NCI-H524 (cell line): ENCODE data around the gene SNX11.
"Not testable (repeated sequence)": the region's sequence is repeated elsewhere in the genome, so short reads cannot be mapped to it uniquely, and the experiment has no call there.

Experiments
- DNase-seq, 2 experiments: peaks; one replicate each; lab custom pipeline; 2025; lab: John Stamatoyannopoulos, UW

Gene SNX11, protein sequence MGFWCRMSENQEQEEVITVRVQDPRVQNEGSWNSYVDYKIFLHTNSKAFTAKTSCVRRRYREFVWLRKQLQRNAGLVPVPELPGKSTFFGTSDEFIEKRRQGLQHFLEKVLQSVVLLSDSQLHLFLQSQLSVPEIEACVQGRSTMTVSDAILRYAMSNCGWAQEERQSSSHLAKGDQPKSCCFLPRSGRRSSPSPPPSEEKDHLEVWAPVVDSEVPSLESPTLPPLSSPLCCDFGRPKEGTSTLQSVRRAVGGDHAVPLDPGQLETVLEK

DNA sequence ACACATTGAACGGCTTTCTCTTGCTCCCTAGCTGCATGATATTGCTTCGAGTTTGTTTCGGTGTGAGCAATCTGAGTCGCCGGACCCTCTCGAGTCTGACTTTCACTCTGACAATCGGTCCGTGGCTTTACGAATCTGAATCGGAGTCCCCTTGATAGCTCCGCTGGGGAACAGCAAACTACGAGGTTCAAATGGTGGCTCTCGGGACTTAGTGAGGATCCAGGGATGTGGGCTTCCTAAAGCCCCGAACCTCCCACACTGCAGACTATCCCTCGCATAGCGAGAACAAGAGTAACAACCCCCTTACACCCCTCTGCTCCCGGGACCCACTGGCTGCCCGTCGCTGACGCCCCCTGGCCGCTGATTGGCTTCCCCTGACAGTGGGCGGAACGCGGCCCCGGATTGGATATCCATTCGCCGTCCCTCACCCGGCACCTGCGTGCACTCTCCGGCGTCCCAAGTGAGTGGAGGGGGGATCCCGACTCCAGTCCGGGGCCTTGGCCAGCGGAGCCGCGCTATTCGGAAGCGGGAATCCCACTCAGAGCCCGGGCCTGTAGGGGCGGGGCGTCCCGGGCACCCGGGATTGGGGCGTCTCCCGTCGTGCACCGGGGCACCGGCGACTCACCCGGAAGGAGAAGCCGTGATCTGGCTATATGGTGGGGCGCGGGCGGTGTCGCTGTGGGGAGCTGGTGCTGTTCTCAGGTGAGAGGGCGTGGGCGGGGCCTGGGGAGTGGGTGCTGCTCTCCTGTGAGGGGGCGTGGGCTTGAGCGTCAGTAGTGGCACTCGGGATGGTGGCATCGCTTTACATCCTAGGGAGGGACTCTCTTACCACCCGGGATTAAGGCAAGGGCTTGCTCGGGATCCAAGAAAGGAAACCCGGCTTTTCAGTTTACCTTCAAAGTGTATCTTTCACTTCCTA is at the start of gene SNX11:
Gene SNX11 (plus strand): TSS at position 630 of the 919 bp plus-strand sequence. CDS start 4,278 bp downstream, outside the sequence.
- DNase-seq = peak; percentile 90 to 95

DNA sequence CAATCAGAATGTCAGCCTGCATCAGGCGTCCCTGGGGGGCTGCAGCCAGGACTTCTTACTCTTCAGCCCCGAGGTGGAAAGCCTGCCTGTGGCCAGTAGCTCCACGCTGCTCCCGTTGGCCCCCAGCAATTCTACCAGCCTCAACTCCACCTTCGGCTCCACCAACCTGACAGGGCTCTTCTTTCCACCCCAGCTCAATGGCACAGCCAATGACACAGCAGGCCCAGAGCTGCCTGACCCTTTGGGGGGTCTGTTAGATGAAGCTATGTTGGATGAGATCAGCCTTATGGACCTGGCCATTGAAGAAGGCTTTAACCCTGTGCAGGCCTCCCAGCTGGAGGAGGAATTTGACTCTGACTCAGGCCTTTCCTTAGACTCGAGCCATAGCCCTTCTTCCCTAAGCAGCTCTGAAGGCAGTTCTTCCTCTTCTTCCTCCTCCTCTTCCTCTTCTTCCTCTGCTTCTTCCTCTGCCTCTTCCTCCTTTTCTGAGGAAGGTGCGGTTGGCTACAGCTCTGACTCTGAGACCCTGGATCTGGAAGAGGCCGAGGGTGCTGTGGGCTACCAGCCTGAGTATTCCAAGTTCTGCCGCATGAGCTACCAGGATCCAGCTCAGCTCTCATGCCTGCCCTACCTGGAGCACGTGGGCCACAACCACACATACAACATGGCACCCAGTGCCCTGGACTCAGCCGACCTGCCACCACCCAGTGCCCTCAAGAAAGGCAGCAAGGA is 49.0 kb upstream of the SNX11 start:
- no peak for DNase-seq

DNA sequence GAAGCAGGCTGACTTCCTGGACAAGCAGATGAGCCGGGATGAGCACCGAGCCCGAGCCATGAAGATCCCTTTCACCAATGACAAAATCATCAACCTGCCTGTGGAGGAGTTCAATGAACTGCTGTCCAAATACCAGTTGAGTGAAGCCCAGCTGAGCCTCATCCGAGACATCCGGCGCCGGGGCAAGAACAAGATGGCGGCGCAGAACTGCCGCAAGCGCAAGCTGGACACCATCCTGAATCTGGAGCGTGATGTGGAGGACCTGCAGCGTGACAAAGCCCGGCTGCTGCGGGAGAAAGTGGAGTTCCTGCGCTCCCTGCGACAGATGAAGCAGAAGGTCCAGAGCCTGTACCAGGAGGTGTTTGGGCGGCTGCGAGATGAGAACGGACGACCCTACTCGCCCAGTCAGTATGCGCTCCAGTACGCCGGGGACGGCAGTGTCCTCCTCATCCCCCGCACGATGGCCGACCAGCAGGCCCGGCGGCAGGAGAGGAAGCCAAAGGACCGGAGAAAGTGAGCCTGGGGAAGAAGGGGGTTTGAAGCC is 48.4 kb upstream of the SNX11 start:
- no peak for DNase-seq

DNA sequence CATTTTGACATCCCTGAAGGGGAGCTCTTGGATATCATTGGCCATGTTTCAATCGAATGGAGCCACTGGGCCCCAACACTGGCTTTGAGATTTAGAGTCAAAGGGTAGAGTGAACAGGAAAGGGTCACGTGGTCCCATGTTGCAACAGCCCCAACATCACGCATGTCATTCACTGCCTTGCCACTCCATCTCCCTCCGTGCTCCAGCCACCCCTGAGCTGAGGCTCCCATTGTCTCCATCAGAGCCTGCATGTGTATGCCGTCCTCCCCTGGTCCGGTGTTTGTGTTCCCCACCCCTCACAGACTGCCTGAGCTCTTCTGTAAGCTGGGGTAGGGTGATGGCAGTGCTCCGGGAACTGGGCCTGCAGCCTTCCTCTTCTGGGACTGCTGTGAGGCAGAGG is 47.3 kb upstream of the SNX11 start:
- no peak for DNase-seq

DNA sequence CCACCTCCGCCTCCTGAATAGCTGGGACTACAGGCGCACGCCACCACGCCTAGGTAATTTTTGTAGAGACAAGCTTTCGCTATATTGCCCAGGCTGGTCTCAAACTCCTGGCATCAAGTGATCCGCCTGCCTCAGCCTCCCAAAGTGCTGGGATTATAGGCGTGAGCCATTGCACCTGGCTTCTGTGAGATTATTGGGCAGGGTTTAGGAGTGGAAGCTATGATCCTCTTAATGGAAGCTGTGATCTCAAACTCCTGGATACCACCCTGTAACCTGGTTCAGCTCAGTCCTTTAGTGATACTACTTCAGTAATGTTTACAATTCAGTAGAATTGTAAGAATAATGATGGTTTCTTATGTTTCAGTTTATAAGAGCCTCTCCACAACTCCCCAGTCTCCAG is 45.3 kb upstream of the SNX11 start:
- no peak for DNase-seq

DNA sequence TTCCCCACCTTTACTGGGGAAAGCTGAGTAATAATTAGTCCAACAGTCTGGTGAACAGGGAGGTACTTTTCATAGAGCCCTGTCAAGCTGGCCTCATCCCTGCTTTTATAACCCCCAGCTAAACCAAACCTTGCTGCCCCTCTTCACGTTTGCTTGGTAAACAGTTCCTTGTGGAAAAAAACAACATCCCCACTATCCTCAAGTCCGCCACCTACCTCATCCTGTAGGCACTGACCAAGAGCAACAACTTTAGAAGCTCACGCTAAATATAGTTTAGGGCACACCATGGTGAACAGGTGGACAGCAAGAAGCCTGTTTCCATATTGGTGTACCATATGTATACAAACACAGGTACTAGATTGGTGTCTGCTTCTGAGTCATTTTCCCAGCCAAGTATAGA is 42.9 kb upstream of the SNX11 start:
- DNase-seq = no peak

DNA sequence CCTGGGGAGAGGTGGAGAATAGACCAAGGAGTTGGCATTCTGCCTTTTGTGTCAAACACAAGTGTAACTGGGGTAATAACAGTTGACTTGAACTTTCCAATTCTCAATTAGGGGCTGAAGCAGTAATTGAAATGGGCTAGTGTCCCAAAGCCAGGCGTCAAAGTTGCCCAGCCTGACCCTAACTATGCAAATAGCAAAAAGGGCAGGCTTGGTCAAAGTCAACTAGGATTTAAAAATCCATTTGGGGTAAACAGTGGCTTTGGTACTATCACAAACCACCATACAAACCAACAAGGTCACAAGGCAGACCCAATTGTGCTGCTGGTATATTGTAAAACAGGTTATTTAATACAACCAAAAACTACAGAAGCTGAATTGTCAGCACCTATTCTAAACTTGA is 41.4 kb upstream of the SNX11 start:
- DNase-seq = no peak

DNA sequence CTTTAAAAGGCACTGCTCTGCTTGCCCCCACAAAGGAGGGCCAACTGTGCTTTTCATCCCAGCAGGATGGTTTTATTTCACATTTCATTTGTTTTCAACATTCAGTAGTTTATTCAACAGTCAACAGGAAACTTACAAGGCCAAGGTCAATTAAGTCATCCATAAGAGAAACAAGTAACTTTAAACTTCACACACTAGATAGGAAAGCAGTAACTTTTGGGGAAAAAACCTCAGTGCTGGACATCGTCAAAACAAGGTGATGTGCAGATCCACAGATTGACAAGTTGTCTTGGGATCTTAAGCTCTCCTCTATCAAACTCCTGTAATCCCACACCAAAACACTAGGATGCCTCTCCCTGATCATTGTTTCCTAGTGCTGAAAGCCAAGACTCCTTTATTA is 40.9 kb upstream of the SNX11 start:
- no peak for DNase-seq

DNA sequence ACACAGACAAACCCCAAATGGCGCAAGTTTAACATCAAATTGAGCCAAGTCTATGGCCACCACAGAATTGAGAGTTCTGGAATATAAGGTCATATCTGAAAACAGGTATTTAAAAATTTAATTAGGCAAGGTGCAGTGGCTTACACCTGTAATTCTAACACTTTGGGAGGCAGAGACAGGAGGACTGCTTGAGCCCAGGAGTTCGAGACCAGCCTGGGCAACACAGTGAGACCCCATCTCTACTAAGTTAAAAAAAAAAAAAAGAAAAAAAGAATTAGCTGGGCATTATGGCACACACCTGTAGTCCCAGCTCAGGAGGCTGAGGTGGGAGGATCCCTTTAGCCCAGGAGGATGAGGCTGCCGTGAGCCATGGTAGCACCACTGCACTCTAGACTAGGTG is 40.3 kb upstream of the SNX11 start:
- DNase-seq = no peak

DNA sequence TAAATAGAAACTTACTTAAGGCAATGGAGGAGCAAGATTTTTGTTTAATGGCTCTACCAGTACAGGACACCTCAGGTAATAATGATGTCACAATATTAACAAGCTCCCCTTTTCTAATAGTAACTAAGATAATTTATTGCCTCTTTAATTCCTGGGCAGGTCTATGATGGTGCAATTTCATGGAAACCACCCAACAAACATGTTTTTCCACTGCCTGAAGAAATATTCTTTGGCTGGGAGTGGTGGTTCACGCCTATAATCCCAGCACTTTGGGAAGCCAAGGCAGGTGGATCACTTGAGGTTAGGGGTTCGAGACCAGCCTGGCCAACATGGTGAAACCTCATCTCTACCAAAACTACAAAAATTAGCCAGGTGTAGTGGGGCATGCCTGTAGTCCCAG is 39.8 kb upstream of the SNX11 start:
- DNase-seq = not testable (repeated sequence)

DNA sequence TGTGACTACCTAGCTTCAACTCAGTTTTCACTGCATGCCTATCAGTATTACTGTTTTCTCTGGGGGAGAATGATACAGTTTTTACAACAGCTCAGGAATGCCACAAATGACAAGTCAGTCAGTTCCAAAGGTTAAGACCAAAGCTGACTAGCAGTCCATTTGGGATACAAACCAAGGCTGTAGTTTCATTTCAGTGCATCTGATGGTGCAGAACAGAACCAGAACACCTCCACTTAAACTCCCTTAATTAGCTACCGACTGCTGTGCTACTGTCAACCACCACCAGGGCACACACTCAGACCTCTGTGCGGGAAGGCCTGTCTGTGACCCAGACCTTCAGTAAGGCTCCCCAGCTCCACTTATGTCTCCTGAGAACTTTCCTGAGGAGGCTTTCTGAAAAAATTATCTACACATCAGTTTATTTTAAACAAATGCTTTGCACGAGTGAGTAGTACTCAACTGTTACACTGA is 39.0 kb upstream of the SNX11 start:
- no peak for DNase-seq

DNA sequence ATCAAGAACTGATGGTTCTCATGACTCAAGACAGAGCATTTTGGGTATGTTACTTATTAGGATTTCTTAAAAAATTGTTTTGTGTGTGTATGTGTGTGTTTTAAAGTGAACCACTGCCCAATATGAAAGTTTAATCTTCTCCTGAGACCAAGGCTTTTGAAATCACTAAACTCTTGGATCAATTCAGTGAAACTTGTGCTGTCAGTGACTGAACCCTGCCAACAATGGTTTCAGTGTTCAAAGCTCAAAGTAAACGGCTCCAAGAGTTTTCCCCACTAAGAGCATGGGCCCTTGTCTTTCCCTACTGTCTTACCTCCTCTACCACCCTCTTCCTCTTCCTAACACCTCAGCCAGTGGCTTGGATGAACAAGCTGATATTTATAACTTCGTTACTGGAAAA is 37.4 kb upstream of the SNX11 start:
- no peak for DNase-seq

DNA sequence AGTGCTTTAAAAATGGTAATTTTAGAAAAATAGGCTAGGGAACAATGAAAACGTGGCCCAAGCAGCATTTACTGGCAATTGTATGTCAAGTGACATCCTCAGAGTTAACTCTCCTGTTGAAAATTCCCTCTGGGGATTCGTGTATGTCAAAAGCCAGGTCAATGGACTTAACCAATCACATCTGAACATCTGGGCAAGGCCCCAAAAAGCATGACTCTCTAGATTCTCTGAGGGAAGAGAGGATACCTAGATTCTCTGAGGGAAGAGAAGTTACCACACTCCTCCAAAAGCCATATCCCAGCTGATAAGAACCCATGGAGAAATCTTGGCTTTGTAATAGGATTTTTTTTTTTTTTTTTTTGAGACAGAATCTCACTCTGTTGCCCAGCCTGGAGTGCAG is 35.9 kb upstream of the SNX11 start:
- DNase-seq = no peak

DNA sequence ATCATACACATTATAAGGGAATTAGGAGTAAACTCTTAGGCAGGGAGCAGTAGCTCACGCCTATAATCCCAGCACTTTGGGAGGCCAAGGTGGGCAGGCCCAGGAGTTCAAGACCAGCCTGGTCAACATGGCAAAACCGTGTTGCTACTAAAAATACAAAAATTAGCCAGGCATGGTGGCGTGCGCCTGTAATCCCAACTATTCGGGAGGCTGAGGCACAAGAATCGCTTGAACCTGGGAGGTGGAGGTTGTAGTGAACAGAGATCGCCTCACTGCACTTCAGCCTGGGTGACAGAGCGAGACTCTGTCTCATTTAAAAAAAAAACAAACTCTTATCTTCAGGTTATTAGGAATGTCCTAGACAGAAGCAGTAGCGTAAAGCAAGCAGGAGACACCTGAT is 34.8 kb upstream of the SNX11 start:
- not testable (repeated sequence) for DNase-seq

DNA sequence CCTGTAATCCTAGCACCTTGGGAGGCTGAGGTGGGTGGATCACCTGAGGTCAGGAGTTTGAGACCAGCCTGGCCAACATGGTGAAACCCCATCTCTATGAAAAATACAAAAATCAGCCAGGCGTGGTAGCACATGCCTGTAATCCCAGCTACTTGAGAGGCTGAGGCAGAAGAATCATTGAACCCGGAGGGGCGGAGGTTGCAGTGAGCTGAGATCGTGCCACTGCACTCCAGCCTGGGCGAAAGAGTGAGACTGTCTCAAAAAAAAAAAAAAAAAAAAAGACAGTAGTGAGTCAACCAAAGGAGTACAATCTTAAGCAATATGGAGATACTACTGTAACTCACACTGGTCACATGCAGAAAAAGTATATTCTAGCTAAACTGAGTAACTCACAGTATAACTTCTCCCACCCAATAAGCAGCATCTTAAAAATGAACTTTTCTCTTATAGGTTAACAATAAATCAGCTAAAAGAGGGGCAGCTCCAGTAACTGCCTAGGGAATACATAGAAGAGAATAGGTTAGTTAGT is 33.9 kb upstream of the SNX11 start:
- not testable (repeated sequence) for DNase-seq

DNA sequence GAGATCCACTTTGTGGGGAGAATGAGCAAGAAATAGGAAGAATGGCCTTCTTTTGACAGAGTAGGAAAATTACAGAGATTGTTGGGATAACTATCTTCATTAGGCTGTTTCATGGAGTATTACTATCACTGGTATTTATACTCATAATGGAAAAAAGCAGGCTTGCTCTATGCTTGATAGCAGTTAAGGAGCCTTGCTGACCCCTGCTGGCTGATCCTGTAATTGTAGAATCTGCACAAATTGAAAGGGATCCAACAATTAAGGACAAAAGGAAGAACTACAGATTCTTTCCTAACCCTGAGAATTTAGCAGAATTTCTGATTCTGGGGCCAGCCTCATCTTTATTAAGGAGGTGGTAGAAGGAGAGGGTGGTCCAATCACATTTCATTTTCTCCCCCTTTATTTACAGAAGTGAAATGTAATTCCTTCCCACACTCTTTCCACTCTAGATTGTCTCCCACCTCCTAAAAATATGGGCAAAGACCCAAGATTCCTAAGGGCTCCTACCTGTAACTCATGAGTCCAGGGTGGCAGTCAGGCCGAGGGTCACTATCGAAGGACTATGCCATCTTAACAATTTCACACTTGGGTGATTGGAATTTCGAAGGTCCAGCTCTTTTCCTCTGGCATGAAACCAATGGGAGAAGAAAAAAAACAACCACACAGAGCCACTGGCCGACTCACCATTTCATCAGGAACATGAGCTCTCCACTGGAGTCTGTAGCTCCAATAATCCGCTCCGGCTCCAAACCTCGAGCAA is 33.1 kb upstream of the SNX11 start:
- peak; percentile 16 to 82 for DNase-seq

DNA sequence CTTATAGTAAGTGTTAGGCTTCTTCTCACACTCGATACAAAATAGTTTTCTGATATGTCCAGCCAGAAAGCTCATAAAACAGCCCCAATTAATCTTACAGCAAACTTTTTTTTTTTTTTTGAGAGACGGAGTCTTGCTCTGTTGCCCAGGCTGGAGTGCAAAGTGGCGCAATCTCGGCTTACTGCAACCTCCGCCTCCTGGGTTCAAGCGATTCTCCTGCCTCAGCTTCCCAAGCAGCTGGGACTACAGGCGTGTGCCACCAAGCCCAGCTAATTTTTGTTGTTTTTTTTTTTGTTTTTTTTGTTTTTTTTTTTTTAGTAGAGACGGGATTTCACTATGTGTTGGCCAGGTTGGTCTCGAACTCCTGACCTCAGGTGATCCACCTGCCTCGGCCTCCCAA is 30.4 kb upstream of the SNX11 start:
- DNase-seq = not testable (repeated sequence)

DNA sequence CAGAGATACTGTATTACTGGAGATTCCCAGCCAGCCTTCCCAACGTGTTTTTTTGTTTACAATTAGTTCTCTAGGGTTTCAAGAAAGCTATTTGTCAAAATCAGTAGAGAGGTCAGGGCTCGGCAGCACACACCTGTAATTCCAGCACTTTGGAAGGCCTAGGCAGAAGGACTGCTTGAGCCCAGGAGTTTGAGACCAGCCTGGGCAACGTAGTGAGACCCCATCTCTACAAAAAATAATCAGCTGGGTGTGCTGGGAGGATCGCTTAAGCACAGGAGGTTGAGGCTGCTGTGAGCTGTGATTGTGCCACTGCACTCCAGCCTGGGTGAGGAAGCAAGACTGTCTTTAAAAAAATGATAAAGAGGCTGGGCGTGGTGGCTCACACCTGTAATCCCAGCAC is 25.7 kb upstream of the SNX11 start:
- no peak for DNase-seq

DNA sequence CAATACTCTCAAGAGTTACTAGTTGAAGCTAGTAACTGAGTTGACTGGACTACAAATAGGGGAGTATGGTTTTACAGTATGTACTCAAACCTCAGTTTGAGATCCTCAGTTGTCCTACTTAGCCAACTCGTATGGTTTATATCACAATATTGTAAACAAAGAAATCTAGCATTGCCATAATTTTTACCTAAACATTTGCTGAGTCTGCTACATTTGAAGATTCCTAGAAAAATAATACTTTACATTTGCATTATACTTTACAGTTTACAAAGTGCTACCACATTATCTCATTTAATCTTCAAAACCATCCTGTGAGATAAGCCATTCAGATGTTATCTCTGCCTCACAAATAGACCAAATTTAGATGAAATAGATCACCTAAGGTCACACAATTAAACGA is 22.6 kb upstream of the SNX11 start:
- no peak for DNase-seq

DNA sequence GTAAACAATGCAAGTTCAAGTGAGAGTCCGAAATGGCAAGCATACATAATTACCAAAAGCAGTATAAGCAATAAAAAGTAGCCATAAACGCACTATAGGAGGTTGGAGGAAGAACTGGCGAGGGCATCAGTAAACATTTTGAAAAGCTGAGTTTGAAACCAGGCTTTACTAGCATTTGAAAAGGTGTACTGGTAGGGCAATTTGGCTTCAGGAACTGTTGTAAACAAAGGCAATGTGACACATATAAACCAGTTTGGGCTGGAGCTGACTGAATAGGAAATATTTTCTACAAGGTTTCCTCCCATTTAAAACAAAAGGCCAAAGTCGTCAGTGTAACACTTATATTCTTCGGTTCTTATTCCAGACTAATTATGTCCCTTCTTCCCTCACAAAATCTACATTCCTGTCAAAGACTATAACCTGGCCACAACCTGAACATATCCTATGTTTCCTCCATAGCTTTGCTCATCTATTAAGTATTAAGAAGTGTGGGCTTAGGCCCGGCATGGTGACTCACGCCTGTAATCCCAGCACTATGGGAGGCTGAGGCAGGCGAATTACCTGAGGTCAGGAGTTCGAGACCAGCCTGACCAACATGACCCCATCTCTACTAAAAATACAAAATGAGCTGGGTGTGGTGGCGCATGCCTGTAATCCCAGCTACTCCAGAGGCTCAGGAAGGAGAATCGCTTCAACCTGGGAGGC is 14.1 kb upstream of the SNX11 start:
- no peak for DNase-seq

DNA sequence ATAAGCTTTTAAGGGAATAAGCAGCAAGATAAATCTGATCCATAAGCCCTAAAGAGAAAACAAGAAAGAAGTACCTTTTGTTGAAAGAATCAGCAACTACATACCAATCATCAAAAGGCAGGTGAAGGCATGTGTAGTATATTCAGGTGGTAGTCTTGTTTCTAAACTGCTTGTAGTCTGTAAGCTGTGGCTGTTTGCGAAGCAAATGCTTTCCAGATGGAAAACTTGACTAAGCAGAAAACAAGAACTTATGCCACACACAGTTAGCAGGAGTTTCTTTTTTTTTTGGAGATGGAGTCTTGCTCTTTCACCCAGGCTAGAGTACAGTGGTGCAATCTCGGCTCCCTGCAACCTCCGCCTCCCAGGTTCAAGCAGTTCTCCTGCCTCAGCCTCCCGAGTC is 12.0 kb upstream of the SNX11 start:
- no peak for DNase-seq
